Muscle of leg (tissue), 16 donors: ENCODE results near the gene DENND11. TPM values are rescaled to one million over a fixed set of nuclear protein-coding genes. Genes with fewer than 3 reads are reported as not detected.

ENCODE experiments used
- DNase-seq: peaks from one replicate; pipeline ENCODE4 v3.0.0; 2013
- H3K27ac ChIP-seq: one replicate; pipeline ENCODE4 v1.5.1; 2013; ENCODE audit warnings: mild to moderate bottlenecking, low read length, control low read depth
- H3K27me3 ChIP-seq: one replicate; pipeline ENCODE4 v1.6.1; 2013; ENCODE audit warnings: low read length; ENCODE audit not compliant: control insufficient read depth, insufficient read depth
- H3K36me3 ChIP-seq: one replicate; pipeline ENCODE4 v1.6.1; 2013; ENCODE audit warnings: low read length; ENCODE audit not compliant: control insufficient read depth, insufficient read depth
- H3K4me1 ChIP-seq: one replicate; pipeline ENCODE4 v1.6.1; 2013; ENCODE audit warnings: low read length; ENCODE audit not compliant: control insufficient read depth, insufficient read depth
- H3K4me3 ChIP-seq: one replicate; pipeline ENCODE4 v1.5.1; 2013; ENCODE audit warnings: low read length, control low read depth
- H3K9me3 ChIP-seq: replicated peaks from 2 replicates; pipeline ENCODE4 v1.6.1; 2013; ENCODE audit warnings: low read depth, low read length; ENCODE audit not compliant: control insufficient read depth
- WGBS: methylation state at CpG from one replicate; pipeline ENCODE4 v1.1.5; 2013; ENCODE audit warnings: missing lambda C conversion rate; ENCODE audit not compliant: insufficient coverage; 5-methylcytosine and 5-hydroxymethylcytosine counted together
- long read RNA-seq, 11 donors: transcript quantifications; one replicate each; lab custom pipeline, GENCODE V29; 2026
- polyA plus RNA-seq, 8 donors: library from polyadenylated mRNA; unstranded; fragments of 120-200 nt; gene quantifications; one replicate each; pipeline versions ENCODE4 v1.2.1 to v1.2.3, GENCODE V29; 2013; ENCODE audit warnings: inconsistent platforms in 1 of 8, low replicate concordance in 1 of 8; ENCODE audit not compliant: insufficient read length in 8 of 8, insufficient read depth in 1 of 8
- total RNA-seq: library from RNA; stranded (reverse); fragments of 120-200 nt; gene quantifications from one replicate; pipeline ENCODE4 v1.2.4, GENCODE V29; 2013

The DENND11 gene
- total RNA-seq (8.7 TPM), polyA plus RNA-seq (10 to 100 TPM in 1 of 8 donors, 1 to 10 TPM in 7; 6.3 to 10.1 (median 7.6) TPM)
- long read RNA-seq, donor 1: 0 reads
- long read RNA-seq, donor 2: 0 reads
- long read RNA-seq, donor 3: 0 reads
- long read RNA-seq, donor 4: 0 reads
- long read RNA-seq, donor 5: 0 reads
- long read RNA-seq, donor 6: 0 reads
- long read RNA-seq, donor 7, full-length matches to known transcripts: 2 of 2 reads
- long read RNA-seq, donor 7, partial matches to known transcripts: 0 of 2 reads
- long read RNA-seq, donor 7, other reads (novel, unspliced or antisense): 0 of 2 reads
- long read RNA-seq, donor 8, full-length matches to known transcripts: 1 of 1 reads
- long read RNA-seq, donor 8, partial matches to known transcripts: 0 of 1 reads
- long read RNA-seq, donor 8, other reads (novel, unspliced or antisense): 0 of 1 reads
- long read RNA-seq, donor 9, full-length matches to known transcripts: 1 of 1 reads
- long read RNA-seq, donor 9, partial matches to known transcripts: 0 of 1 reads
- long read RNA-seq, donor 9, other reads (novel, unspliced or antisense): 0 of 1 reads
- long read RNA-seq, donor 10, full-length matches to known transcripts: 1 of 1 reads
- long read RNA-seq, donor 10, partial matches to known transcripts: 0 of 1 reads
- long read RNA-seq, donor 10, other reads (novel, unspliced or antisense): 0 of 1 reads
- long read RNA-seq, donor 11: 0 reads

DNA sequence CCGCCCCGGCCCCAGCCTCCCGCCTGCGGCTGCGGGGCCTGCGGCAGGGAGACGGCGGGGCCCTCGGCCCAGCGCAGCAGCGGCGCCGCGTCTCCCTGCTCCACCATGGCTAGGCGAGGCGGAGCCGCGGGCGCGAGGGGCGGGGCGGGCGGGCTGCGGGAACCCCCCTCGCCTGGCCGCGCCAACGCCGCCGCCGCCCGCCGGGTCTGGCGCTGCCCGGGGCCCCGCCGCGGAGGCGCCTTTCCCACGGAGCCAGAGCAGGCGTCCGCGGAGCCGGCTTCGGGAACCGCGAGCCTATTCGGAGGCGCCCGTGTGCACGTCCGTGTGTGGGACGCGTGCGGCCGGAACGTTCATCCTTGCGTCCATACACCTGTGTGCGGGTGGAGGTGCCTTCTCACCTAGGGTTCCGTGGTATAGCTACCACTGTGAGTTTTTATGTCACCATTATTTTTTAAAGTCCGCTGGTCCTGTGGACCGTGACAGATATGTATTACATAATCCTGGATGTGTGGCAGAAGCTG is at the start of gene DENND11:
DENND11 (minus strand) TSS at position 120 of the 521 bp plus-strand sequence; CDS start at position 107, 13 bp downstream.
- no peaks in the 10 kb centered on the region for H3K36me3 ChIP-seq
- WGBS: under 1% methylated on average over 54 of the region's 62 CpGs
- DNase-seq: peak; percentile 63
- H3K27me3 ChIP-seq: peaks cover 10% of the 10 kb centered on the region
- no peaks in the 10 kb centered on the region for H3K9me3 ChIP-seq
- peak within 1 kb of the TSS; percentile 62 for H3K4me3 ChIP-seq
- peak within 1 kb of the TSS; percentile 45 for H3K27ac ChIP-seq
- peaks cover 6% of the 10 kb centered on the region for H3K4me1 ChIP-seq

- DNase-seq: no peak
- peaks cover 61% of the 10 kb centered on the region for H3K36me3 ChIP-seq
- no peaks in the 10 kb centered on the region for H3K4me1 ChIP-seq
- H3K27ac ChIP-seq: no peak overlapping the region
- no peak overlapping the region for H3K4me3 ChIP-seq
- WGBS: no CpG with 5 or more reads among the region's 2 CpGs
- peaks cover 22% of the 10 kb centered on the region for H3K9me3 ChIP-seq
- H3K27me3 ChIP-seq: no peaks in the 10 kb centered on the region
Measured at GRCh38 chr7:141748396-141748795, 46.4 kb upstream of the DENND11 start.

DNA sequence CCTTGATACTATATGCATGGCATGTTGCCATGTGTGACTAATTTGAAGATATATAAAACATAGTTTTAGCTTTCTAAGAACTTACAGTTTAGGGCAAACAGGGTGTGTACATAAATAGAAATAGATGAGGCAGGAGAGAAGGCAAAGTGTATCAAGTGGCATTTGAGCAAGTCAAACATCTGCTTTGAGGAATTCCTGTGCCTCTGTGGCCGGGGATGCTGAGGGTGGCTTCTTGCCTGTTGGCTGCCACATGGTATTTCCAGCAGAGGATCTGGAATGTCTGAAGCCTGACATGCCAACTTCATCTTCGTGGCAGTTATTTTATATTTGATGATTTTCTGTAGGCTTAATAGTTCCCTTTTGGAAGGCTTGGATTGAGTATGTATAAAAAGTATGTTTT is 42.2 kb upstream of the DENND11 start:
- Histone ChIP-seq H3K27me3 (no peaks in the 10 kb centered on the region), H3K27ac (no peak overlapping the region), H3K36me3 (peaks cover 35% of the 10 kb centered on the region), H3K4me3 (no peak overlapping the region), H3K9me3 (no peaks in the 10 kb centered on the region), H3K4me1 (no peaks in the 10 kb centered on the region)
- DNase-seq: no peak
- 89% methylated on average over 1 of the region's 2 CpGs for WGBS

- H3K27me3 ChIP-seq: no peaks in the 10 kb centered on the region
- no peak for DNase-seq
- no peaks in the 10 kb centered on the region for H3K9me3 ChIP-seq
- WGBS: no CpG with 5 or more reads among the region's 1 CpG
- H3K4me1 ChIP-seq: peaks cover 2% of the 10 kb centered on the region
- no peak overlapping the region for H3K27ac ChIP-seq
- peaks cover 29% of the 10 kb centered on the region for H3K36me3 ChIP-seq
- H3K4me3 ChIP-seq: no peak overlapping the region
Measured at GRCh38 chr7:141742229-141742628, 40.3 kb upstream of the DENND11 start.

GRCh38 chr7:141739250-141739649 is 37.3 kb upstream of the DENND11 start:
- H3K4me3 ChIP-seq: no peak overlapping the region
- H3K36me3 ChIP-seq: peaks cover 21% of the 10 kb centered on the region
- DNase-seq: no peak
- no peaks in the 10 kb centered on the region for H3K27me3 ChIP-seq
- H3K27ac ChIP-seq: no peak overlapping the region
- H3K4me1 ChIP-seq: peaks cover 3% of the 10 kb centered on the region
- WGBS: 70% methylated on average over 1 of the region's 3 CpGs
- no peaks in the 10 kb centered on the region for H3K9me3 ChIP-seq

DNA sequence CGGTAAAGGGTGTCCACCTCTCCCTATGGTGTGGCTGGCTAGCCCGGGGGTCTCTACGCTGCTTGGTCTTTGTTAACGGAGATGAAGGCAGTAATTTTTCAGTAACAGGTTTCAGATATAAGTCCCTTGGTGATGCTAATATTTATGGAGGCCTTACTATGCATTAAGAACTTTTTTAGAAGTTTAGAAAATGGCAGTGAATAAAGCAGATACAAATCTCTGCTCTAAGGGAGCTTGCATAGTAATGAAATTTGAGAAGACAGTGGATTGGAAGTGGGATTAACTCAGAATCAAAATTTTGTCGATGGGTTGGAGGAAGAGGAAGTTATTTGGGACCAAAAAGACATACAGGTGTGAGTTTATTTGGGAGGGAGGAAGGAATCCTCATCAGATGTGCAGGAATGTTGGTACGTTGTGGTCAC is 36.6 kb upstream of the DENND11 start:
- Histone ChIP-seq H3K9me3 (no peaks in the 10 kb centered on the region), H3K27me3 (no peaks in the 10 kb centered on the region), H3K4me1 (peaks cover 3% of the 10 kb centered on the region), H3K36me3 (peaks cover 16% of the 10 kb centered on the region), H3K27ac (peak overlapping the region; percentile 88), H3K4me3 (peak overlapping the region; percentile 88)
- DNase-seq: no peak
- WGBS: 0% methylated on average over 4 of the region's 6 CpGs

DNA sequence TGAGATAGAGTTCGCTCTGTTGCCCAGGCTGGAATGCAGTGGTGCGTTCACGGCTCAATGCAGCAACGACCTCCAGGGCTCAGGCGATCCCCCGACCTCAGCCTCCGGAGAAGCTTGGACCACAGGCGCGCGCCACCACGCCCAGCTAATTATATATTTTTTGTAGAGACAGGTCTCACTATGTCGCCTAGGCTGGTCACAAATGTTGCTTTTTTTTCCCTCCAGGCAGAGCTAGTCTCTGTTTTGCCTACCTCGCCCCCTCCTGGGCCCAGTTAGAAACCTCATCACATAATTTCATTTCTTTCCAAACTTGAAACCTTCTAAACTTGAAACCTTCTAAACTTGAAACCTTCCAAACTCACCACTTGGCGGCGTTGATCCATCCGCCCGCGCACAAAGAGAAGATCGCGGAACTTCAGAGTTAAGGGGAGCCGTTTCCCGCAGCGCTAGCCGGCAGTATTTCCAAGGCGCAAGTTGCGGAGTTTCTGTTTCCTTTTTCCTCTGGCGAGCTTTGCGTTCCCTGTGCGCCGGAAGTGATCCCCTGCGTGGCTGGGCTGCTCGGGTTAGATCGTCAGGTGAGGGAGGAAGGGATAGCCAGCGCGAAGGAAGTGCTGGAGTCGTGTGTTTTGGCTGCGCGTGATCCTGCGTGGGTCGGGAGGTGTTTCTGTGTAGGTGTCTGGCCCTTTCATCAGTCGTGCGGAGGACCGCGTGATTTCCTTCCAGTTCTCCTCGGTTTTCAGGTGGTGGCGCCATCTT is 36.0 kb upstream of the DENND11 start, which contains the start of gene SSBP1:
SSBP1 (plus strand) TSS at position 523 of the 756 bp plus-strand sequence. CDS start 809 bp downstream, outside the sequence.
- 5% methylated on average over 29 of the region's 46 CpGs for WGBS
- DNase-seq: peak; percentile 99
- H3K36me3 ChIP-seq: peaks cover 10% of the 10 kb centered on the region
- no peaks in the 10 kb centered on the region for H3K9me3 ChIP-seq
- H3K4me3 ChIP-seq: peak within 1 kb of the TSS; percentile 88
- H3K27ac ChIP-seq: peak within 1 kb of the TSS; percentile 88
- H3K27me3 ChIP-seq: no peaks in the 10 kb centered on the region
- peaks cover 3% of the 10 kb centered on the region for H3K4me1 ChIP-seq

DNA sequence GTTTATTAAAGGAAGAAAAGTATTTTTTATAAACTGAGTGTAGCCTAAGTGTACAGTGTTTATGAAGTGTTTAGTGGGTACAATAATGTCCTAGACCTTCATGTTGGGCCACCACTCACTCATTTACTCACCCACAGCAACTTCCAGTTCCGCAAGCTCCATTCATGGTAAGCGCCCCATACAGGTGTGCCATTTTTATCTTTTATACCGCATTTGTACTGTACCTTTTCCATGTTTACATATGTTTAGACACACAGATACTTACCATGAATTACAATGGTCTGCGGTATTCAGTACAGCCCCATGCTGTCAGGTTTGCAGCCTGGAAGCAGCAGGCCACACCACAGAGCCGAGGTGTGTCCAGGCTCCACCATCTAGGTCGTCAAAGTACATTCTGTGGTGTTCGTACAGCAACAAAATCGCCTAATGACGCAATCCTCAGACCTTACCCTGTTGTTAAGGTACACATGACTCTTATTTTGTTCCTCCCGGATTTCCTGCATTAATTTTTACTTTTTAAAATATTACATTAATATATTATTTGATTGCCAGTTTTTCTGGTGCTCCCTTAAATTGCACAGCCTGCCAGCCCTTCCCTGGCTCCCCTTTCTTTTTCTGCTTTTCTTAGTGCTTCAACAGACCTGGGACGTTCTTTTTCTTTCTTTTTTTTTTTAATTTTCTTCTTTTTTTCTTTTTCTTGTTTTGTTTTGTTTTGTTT is 35.3 kb upstream of the DENND11 start:
- Histone ChIP-seq H3K9me3 (no peaks in the 10 kb centered on the region), H3K27ac (peak overlapping the region; percentile 75), H3K4me3 (peak overlapping the region; percentile 88), H3K36me3 (peaks cover 9% of the 10 kb centered on the region), H3K4me1 (peaks cover 3% of the 10 kb centered on the region), H3K27me3 (no peaks in the 10 kb centered on the region)
- 92% methylated on average over 6 of the region's 11 CpGs for WGBS
- DNase-seq: peak; percentile 6

DNA sequence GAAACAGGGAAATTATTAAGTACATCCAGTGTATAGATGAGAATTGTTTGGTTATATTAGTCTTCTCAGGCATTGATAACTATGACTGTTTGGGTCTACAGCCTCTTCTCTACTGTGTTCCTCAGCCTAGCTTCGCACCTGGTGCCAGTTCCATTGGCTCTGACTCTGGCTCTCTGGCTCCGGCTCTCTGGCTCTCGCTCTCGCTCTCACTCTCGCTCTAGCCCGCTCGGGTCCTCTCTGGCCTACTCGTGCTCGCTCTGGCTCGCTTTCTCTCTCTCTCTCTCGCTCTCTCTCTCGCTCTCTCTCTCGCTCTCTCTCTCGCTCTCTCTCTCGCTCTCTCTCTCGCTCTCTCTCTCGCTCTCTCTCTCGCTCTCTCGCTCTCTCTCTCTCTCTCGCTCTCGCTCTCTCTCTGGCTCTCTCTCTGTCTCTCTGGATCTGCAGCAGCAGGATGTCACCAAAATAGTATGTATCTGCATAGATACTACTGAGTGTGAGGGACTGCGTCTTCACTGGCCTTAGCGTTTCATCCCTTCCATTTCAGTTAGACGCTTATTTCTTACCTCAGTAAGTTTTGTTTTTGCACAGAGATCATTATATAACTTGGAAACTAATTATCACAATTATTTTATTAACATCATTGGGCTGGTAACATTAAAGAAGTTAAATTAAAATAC is 29.6 kb upstream of the DENND11 start:
- Histone ChIP-seq H3K4me3 (no peak overlapping the region), H3K36me3 (no peaks in the 10 kb centered on the region), H3K27ac (no peak overlapping the region), H3K4me1 (no peaks in the 10 kb centered on the region), H3K27me3 (no peaks in the 10 kb centered on the region), H3K9me3 (no peaks in the 10 kb centered on the region)
- 72% methylated on average over 10 of the region's 24 CpGs for WGBS
- DNase-seq: no peak
